NCI-H524 treated with DMSO at 0.1 percent for 48 hours (cell line): Measurements from ENCODE around the gene PTDSS2.
"Not testable (repeated sequence)": the region's sequence is repeated elsewhere in the genome, so short reads cannot be mapped to it uniquely, and the experiment has no call there.

Experiments
- DNase-seq: peaks from one replicate; lab custom pipeline; 2025; lab: John Stamatoyannopoulos, UW

PTDSS2 gene

DNA sequence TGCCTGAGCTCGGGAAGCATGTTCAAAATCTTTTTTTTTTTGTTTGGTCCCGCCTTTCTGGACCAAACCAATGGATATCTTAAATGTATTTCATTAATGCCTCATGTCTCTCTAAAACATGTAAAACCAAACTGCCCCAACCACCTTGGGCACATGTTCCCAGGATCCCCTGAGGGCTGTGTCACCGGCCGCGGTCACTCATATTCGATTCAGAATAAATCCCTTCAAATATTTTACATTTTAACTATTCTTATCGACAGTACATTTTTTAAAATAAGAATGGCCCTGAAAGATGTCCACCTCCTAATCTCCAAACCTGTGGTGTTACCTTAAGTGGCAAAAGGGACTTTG, 54.9 kb downstream of the PTDSS2 start:
- no peak for DNase-seq

DNA sequence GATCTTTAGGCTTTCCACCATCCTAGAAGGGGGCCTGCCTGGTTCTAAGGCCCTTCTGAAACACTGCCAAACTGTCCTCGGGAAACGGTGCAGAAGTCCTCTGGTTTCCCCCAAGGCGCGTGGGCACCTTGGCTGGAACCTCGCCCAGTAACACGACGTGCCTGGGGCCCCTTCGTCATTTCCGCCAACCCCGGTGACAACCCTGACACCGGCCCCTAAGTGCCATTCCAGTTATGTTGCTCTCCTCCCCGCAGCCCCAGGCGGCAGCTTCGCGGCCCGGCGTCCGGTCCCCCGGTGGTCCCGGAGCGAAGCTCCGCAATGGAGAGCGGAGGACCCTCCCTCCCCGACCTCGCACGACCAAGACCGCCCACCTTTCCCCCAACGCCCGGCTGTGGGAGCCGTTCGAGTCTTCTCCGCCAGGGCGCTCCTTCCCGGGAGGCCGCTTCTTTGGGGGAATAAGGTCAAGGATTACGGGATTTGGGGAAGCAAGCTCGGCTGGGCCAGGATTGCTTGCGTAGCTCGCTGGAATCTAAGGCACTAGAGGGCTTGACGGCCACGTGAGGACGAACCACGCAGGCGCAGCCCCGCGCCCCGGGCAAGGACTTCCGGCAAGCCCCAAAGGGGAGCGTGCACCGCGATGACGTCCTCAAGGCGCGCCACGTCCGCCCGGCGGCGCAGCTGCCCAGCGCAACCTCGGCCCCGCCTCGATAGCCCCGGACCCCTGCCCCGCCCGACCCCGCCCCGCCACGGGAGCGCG, 56.3 kb downstream of the PTDSS2 start:
- DNase-seq = peak; percentile 62

DNA sequence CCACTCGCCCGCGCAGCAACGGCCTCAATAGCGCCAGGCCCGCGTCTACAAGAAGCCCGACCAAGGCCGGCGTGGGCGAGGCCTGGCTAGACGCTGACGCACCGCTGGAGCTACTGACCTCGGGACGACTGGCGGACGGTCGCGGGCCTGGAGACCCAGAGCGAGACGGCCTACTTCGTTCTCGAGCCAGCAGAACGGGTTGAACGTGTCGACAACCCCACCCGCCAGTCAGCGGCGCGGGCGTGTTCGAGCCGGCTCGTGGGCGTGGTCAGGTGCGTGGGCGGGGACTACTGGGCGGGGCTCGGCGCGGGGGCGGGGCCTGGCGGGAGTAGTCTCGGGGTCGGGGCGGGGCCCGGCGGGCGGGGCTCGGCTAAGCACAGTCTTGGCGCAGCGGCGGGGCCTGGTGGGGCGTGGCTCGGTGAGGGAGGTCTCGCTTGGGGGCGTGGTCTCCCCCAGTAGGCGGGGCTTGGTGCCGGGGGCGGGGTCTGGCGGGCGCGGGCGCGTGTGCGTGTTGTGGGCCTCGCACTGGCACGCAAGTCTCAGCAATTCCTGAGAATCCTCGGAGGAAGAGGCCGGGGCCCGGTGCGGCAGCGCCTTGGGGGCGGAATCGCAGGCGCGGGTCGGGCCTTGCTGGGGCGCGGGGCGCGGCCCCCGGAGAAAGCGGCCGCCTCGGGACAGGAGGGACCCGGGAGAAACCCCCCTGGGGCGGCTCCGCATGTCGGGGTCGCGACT, 57.1 kb downstream of the PTDSS2 start, which contains the start of gene RNH1:
RNH1 (minus strand) TSS at position 248 of the 732 bp plus-strand sequence. CDS start 5,080 bp downstream, outside the sequence.
- peak; percentile 30 for DNase-seq

DNA sequence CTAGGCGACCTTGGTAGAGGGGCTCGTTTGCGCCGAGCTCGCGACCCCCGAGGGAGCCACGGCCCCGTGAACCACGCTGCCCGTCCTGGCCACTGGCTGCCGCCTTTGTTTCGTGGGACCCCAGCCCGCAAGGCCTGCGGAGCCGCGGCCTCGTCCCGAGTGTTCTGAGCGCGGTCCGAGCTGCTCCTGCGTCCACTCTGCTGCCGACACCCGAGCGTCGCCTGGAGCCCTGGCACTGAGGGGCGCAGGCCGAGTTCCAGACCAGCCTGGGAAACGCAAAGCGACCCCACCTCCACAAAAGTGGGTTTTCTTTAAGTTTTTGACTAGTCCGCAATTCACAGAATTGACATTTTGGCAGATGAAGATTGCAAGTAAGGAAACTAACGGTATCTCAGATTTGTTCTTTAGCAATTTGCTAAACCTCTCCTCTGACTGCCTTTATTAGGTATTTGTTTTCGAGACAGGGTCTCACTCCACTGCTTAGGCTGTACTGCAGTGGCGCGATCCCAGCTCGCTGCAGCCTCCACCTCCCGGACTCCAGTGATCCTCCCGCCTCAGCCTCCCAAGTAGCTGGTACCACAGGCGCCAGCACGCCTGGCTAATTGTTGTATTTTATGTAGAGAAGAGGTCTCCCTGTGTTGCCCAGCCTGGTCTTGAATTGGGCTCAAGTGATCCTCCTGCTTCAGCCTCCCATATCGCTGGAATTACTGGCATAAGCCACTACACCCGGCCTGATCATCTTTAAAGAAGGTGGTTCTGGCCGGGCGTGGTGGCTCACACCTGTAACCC, 57.8 kb downstream of the PTDSS2 start:
- DNase-seq = no peak

DNA sequence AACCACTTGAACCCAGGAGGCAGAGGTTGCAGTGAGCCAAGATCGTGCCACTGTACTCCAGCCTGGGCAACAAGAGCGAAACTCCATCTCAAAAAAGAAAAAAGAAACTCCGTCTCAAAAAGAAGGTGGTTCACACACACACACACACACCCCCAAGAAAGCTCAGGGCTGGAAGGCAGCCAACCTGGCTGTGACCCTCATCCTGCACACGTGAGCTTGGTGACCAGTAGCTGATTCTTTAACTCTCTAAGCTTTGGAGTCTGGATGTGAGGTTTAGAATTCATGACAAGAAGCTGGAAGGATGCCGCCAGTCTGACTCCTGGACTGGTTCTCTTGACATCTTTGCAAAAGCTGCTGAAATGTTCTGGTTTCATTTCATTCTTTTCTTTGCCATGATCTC, 58.9 kb downstream of the PTDSS2 start:
- no peak for DNase-seq

DNA sequence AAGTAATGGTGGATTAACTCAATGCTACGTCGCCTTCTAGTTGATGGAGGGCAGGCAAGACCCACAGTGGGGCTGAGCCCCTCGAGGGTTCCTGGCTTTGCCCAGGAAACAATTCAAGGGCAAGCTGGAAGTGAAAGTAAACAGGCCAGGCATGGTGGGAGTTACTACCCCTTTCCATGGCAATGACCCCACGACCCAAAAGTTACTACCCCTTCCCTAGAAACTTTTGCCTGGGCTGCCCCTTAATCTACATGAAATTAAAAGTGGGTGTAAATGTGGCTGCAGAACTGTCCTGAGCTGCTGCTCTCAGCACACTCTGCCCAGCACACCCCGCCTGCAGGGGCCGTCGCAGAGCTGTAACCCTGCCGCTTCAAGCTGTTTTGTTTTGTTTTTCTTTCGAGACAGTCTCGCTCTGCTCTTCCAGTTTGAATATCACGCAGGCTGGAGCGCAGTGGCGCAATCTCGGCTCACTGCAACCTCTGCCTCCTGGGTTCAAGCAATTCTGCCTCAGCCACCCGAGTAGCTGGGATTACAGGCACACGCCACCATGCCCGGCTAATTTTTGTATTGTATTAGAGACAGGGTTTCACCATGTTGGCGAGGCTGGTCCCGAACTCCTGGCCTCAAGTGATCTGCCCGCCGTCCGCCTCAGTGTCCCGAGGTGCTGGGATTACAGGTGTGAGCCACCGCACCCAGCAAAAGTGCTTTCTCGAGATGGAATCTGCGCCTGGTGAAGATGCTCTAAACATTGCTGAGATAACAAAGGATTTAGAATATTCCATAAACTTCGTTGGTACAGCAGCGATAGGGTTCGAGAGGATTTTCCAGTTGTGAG, 62.9 kb downstream of the PTDSS2 start:
- no peak for DNase-seq

DNA sequence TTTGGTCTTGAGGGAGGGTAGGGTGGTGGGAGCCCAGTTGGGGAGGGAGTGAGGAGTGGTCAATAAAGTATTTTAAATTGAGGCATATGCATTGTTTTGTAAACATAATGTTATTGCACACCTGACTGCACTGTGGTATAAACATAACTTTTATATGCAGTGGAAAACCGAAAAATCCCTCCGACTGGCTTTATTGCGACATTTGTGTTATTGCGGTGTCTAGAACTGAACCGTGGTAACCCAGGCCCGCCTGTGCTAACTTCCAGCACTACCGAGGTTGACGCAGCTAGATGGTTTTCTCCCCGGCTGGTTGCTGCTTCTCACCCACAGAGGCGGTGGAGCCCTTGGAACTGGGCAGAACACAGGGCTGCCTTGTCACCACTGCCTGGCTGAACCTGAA, 64.5 kb downstream of the PTDSS2 start:
- DNase-seq = no peak

DNA sequence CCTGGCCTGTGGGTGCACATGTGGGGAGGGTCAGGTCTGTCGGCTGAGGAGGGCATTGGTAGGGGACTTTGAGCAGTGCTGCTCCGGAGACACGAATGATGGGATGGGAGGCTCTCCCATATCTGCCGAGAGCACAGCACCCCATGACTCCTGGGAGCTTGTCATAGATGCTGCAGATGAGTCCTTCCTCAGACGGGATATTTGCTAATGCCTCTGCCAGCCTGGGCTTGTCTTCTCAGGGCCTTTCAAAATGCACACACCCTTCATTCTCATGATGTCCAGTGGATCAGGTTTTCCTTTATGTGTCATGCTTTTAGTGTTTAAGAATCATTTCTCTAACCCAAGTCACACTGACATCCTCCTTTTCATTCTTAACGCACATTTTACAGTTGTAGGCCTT, 65.1 kb downstream of the PTDSS2 start:
- no peak for DNase-seq

DNA sequence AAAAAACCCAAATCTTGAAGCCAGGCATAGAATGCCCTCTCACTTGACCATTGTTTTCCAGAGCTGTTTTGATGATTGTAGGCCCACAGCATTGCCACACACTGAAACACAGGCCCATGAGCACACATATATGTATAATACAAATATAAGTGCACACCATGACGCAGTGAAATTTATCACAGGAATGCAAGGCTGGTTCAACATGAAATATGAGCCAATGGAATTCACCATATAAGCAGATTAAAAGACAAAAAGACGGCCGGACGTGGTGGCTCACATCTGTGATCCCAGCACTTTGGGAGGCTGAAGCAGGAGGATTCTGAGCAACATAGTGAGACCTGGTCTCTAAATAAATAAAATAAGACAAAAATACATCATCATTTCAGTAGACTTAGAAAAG, 66.3 kb downstream of the PTDSS2 start:
- no peak for DNase-seq

DNA sequence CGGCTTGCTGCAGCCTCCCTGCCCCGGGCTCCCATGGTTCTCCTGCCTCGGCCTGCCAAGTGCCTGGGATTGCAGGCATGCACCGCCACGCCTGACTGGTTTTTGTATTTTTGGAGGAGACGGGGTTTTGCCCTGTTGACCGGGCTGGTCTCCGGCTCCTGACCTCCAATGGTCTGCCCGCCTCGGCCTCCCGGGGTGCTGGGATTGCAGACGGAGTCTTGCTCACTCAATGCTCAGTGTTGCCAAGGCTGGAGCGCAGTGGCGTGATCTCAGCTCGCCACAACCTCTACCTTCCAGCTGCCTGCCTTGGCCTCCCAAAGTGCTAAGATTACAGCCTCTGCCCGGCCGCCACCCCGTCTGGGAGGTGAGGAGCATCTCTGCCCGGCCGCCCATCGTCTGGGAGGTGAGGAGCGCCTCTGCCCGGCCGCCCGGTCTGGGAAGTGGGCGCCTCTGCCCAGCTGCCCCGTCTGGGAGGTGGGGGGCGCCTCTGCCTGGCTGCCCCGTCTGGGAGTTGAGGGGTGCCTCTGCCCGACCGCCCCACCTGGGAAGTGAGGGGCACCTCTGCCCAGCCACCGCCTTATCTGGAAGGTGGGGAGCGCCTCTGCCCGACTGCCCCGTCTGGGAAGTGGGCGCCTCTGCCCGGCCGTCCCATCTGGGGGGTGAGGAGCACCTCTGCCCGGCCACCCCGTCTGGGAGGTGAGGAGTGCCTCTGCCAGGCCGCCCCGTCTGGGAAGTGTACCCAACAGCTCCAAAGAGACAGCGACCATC, 67.0 kb downstream of the PTDSS2 start:
- DNase-seq = not testable (repeated sequence)

DNA sequence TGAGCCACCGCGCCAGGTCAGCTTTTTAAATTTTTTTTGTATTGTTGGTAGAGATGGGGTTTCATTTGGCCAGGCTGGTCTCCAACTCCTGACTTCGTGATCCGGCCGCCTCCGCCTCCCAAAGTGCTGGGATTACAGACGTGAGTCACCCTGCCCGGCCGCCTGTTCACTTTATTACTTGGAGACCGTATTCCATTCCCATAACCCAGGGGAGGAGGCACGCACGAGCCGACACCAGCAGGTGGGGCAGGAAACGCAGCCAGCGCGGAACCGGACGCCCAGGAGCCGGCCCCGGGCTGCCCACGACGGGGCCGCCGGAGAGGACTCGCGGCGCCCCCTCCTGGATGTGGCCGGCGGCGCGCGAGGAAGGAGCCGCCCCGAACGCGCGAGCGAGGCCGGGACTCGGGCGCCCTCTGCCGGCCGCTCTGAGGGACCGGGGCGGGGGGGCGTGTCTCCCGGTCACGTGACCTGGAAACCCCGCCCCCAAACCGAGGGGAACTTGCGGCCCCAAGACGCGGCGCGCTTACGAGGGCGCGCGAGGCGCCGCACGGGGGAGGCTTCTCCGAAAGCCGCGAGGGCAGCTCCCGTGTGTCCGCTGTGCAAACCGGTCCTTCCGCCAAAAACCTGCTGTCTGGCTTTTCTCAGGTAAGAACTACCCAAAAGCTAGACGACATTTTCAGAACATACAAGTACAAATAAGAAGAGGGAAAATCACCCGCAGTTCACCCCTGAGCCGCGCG, 68.6 kb downstream of the PTDSS2 start:
- peak; percentile 45 for DNase-seq

DNA sequence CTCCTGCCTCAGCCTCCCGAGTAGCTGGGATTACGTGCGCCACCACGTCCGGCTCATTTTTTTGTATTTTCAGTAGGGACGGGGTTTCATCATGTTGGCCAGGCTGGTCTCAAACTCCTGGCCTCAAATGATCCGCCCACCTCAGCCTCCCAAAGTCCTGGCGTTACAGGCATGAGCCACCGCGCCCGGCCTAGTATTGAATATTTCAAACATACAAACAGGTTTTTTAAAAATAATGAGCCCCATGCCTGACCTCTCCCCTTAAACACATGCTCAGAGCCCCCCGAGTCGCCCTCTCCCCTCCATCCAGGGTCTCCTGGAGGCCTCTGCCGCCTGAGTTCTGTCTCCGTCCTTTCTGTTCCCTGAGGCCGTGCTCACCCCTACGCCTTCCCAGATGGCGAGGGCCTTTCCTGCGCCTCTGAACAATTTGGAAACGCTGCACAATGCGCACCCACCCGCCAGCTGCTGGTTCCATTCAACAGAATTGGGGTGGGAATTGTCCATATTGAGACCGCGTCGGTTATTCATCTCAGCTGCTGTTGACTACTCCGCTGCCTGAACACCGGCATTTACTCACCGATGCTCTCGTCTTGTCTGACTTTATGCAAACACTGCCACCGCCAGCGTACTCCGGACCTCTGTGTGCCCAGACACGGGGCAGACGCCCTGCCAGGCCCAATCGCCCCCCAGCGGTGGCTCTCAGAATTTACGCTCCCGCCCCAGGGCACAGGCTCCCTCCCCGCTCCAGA, 70.5 kb downstream of the PTDSS2 start:
- no peak for DNase-seq

DNA sequence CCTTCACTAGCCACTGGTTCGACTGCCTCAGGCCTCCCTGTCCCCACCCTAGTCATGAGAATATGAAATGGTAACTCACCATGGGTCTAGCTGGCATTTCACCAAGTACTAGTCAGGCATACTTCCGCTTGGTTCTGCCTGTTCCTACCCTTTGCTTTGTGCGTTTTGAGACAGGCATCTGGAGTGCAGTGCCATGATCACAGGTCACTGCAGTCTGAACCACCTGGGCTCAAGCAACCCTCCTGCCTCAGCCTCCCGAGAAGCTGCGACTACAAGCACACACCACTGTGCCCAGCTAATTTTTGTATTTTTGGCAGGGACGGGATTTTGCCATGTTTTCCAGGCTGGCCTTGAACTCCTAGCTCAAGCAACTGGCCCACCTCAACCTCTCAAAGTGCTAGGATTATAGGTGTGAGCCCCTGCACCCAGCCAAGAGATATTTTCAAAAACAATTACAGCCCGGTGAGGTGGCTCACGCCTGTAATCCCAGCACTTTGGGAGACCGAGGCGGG, 71.2 kb downstream of the PTDSS2 start:
- no peak for DNase-seq

DNA sequence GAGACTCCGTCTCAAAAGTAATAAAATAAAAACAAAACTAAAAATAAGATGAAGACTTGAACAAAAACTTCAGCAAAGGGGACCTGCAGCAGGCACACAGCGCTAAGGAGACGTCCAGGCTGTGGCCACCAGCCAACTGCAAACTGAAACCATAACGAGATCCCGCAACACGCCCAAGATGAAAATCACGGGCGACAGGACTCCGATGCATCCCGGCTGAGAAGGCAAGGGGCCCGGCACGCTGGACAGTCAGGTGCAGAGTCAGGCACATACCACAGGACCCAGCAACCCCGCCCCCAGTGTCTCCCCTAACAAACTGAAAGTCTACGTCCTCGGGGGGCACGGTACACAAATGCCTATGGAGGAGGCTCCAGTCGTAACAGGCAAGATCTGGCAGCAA, 76.1 kb downstream of the PTDSS2 start:
- DNase-seq = no peak

DNA sequence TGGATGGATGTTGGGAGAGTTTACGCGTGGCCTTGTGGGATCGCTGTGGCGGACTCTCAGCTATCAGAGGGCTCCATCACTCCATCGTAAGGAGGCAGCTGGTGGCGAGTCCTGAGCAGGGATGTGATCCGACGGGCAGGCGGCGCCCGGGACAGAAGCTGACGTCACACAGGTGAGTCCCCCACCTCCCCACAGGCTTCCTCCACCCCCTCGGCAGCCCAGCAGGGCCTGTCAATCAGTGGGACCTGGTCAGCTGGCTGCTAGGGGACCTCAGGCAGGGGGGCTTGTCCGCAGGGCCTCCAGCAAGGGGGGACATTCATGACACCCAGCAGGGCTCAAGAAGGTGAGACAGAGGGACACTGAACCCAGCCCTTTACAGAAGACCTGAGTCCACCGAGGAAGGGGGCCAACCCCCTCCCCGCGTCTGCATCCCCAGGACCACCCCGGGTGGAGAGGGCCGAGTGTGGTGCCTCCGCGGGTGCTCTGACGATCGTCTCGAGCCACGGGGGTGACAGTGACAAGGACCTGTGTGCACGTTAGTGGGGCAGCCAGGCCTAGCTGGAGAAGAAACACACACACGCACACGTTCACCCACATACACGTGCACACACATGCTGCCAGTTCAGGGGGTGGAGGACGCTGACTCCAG, 78.2 kb downstream of the PTDSS2 start:
- no peak for DNase-seq

DNA sequence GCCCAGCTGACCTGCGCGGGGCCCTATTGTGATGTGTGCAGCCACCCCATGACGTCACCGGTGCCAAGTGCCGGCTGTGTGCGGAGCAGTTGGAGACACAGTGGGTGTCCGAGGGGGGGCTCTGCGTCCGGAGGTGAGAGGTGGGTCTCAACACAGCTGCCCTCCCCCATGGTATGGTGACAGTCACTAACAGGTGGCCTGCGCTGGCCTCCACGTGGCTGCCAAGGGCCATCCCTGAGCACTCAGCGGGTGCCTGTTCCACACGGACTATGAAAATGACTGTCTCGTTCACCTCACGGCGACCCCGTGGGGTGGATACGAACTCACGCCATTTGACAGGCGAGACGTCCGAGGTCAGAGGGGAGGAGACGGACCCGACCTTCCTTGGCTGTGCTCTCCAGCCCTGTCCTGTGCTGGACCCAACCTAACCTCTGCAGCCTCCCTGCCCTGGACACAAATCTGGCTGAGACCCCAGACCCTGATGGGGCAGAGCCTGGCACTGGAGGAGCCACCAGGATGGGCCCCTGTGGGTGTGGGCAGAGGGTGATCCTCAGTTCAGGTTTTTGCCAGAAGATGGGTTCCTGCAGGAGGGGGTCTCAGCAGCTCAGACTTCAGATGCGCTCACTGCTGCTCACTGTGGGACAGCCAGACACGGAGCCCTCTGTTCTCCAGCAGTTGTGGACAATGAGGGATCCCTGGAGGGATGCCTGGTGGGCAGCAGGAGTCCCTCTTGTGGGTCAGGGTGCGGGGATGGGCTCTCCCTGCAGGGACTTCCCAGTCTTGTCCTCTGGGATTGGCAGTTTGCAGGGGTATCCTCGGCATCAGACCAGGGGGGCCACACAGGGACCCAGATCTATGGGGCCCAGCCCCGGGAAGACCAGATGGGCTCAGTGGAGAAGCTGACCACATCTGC, 79.0 kb downstream of the PTDSS2 start:
- no peak for DNase-seq

DNA sequence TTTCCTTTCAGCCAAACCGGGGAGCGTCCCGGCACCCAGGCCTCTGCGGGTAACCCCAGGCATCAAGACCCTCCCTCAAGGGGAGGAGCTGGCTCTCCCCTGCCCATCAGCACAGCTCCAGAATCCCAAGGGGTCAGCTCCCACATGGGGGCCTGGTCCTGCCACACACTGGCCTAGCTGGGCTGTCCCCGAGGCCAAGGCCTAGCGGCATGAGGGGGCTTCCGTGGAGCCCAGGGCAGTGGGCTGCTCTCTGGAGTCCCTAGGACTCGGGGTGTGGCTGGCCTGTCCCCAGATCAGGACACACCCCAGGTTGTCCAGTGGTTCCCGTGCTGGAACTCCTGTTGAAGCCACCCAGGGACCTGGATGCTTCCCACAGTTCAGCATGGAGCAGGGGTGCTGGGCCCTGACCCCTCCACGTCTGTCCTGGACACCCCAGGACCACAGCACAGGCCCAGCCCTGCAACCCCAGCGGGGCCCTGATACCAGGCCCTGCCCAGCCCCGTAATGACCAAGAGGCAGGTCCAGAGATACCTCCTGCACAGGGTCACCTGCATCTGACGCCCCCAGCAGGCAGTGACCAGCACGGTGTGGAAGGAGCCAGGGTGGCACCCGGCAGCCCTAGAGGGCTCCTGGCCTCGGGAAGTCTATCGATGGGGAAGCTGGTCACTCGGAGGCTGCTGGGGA, 79.8 kb downstream of the PTDSS2 start:
- no peak for DNase-seq
